ENCODE measurements around the gene RXRG. TPM values are rescaled to one million over a fixed set of nuclear protein-coding genes. Genes with fewer than 3 reads are reported as not detected.

RXRG gene
- total RNA-seq, 4 donors from 2014 or later = 1.7 to 3.9 (median 2.5) TPM

DNA sequence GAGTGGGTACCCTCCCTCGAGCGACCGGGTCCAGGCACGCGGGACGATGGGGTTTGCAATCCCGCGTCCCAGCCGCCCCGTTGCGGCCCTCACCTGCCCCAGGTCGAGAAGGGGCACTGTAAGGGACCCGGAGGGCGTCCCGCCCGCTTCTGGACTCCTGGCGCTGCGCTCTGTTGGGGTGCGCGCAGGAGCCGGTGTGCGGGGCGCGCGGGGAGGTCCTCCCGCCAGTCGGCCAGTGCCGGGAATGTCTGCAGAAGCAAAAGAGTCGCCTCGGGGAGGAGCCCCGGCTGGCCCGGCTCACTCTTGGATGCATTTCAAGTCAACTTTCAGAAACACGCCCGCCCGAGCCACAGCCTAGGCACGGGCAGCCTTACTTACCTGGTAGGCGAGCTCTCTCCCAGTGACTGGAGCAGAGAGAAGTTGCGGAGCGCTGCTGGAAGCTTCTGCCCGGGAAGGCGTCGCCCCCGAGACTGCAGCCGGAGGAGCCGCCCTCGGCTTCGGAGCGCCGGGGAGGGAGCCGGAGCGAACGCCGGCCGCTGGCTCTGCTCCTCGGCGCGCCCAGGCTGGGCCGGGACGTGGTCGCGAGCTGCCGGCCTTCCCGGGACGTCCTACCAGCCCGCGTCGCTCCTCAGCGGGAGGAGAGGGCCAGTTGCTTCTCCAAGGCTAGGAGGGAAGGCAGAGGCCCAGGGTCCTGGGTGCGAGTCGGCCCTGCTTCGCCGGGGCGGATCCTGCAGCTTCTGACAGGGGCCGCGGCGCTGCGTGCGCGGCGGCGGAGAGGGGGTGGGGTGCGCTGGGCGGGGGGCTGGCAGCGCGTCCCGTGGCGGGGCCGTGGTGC, 88.7 kb downstream of the RXRG start, which contains the start of gene LMX1A:
LMX1A (minus strand) TSS at position 739 of the 835 bp plus-strand sequence. CDS start 1,156 bp downstream, outside the sequence.
- intact Hi-C loops (cut with DNase I) = no loop called here
- Histone ChIP-seq H3K4me3 (peak within 1 kb of the TSS; percentile 49 to 58 (median 52)), H3K36me3 (no peaks in the 10 kb centered on the region), H3K27ac (replicated peaks in 1 of 4) (no peak within 1 kb of the TSS), H3K9me3 (no peaks in the 10 kb centered on the region), H3K27me3 (peaks cover 7 to 79% (median 56%) of the 10 kb centered on the region in 4 donors), H3K4me1 (peaks cover 38 to 52% (median 47%) of the 10 kb centered on the region in 4 donors)
- no peak for TF ChIP-seq POLR2AphosphoS5 (IDR thresholded peaks at IDR 0.05)
- no peak for TF ChIP-seq POLR2A (IDR thresholded peaks at IDR 0.05; ENCODE audit: low read depth)
- TF ChIP-seq, protein P1, sequence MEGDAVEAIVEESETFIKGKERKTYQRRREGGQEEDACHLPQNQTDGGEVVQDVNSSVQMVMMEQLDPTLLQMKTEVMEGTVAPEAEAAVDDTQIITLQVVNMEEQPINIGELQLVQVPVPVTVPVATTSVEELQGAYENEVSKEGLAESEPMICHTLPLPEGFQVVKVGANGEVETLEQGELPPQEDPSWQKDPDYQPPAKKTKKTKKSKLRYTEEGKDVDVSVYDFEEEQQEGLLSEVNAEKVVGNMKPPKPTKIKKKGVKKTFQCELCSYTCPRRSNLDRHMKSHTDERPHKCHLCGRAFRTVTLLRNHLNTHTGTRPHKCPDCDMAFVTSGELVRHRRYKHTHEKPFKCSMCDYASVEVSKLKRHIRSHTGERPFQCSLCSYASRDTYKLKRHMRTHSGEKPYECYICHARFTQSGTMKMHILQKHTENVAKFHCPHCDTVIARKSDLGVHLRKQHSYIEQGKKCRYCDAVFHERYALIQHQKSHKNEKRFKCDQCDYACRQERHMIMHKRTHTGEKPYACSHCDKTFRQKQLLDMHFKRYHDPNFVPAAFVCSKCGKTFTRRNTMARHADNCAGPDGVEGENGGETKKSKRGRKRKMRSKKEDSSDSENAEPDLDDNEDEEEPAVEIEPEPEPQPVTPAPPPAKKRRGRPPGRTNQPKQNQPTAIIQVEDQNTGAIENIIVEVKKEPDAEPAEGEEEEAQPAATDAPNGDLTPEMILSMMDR (IDR thresholded peaks at IDR 0.05) = no peak
- no peak for TF ChIP-seq EP300 (IDR thresholded peaks at IDR 0.05)
- WGBS = 8% methylated on average over 5 of the region's 88 CpGs
- peak; percentile 89 for DNase-seq (ENCODE audit: extremely low spot score)

DNA sequence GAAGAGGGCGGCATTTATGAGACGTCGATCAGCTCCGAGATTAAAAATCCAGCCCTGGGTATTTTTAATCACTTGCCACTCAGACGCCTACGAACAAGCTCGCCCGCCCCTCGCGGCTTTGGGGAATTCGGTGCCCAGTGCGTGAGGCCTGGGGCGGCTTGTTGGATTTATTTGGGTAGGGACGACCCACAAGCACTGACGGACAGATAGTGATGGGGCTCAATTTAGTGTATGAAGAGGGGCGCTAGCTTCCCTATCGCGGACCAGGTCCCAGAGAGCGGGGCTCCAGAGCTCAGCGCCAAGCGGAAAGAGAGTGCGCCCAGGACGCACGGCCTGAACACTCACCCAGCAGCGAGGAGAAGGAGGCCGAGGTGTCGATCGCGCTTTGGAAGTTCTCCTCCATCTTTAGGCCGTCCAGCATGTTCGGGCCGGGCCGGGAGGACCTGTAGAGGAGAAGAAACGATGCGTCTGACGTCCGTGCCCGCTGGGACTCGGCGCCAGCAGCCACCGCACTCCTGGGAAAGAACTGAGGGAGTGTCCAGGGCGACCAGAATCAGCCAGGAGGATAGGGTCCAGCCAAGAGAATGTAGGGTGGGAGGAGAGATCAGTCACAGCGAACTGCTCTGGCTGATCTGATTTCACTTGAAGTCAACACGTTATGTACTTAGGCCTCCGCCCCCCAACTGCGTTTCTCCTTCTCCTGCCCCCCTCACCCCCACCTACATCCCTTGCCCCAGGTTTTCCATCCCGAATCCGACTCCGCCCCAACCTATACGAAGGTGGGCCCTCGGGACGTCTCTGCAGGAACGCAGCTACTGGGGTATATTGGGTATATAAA, 89.6 kb downstream of the RXRG start:
- Histone ChIP-seq H3K4me3 (peak overlapping the region; percentile 49 to 58 (median 52)), H3K27me3 (peaks cover 7 to 82% (median 64%) of the 10 kb centered on the region in 4 donors), H3K4me1 (peaks cover 38 to 52% (median 47%) of the 10 kb centered on the region in 4 donors), H3K27ac (replicated peaks in 1 of 4) (no peak overlapping the region), H3K36me3 (no peaks in the 10 kb centered on the region), H3K9me3 (no peaks in the 10 kb centered on the region)
- TF ChIP-seq EP300 (IDR thresholded peaks at IDR 0.05) = no peak
- no peak for TF ChIP-seq POLR2AphosphoS5 (IDR thresholded peaks at IDR 0.05)
- no peak for TF ChIP-seq POLR2A (IDR thresholded peaks at IDR 0.05; ENCODE audit: low read depth)
- TF ChIP-seq, protein P1 (IDR thresholded peaks at IDR 0.05) = no peak
- intact Hi-C loops (cut with DNase I) = no loop called here
- 15% methylated on average over 28 of the region's 53 CpGs for WGBS
- peak; percentile 86 for DNase-seq (ENCODE audit: extremely low spot score)

DNA sequence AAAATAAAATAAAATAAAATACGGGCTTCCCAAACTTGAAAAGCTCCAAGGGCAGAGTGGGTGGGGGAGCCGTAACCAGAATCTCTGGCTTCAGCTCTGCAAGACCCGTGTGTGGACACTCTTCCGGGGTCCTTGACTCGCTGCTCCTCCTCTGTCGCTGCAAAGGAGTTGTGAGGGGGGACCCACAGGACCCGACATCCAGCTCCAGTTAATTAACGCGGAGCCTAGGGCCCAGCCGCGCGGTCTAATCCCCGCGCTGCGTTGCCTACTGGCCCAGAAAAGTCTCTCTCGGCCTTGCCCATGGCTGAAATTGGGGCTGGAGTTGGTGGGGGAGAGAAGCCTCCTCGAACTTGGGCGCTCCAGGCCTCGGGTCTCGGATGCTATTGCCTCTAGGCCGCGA, 90.2 kb downstream of the RXRG start:
- intact Hi-C loops (cut with DNase I) = no loop called here
- Histone ChIP-seq H3K9me3 (no peaks in the 10 kb centered on the region), H3K36me3 (no peaks in the 10 kb centered on the region), H3K4me1 (peaks cover 38 to 52% (median 47%) of the 10 kb centered on the region in 4 donors), H3K27me3 (peaks cover 7 to 82% (median 69%) of the 10 kb centered on the region in 4 donors), H3K27ac (replicated peaks in 1 of 4) (no peak overlapping the region), H3K4me3 (no peak overlapping the region)
- WGBS = 39% methylated on average over 22 of the region's 22 CpGs
- TF ChIP-seq POLR2AphosphoS5 (IDR thresholded peaks at IDR 0.05) = no peak
- TF ChIP-seq, protein P1 (IDR thresholded peaks at IDR 0.05) = no peak
- no peak for TF ChIP-seq POLR2A (IDR thresholded peaks at IDR 0.05; ENCODE audit: low read depth)
- TF ChIP-seq EP300 (IDR thresholded peaks at IDR 0.05) = no peak
- peak; percentile 78 for DNase-seq (ENCODE audit: extremely low spot score)

DNA sequence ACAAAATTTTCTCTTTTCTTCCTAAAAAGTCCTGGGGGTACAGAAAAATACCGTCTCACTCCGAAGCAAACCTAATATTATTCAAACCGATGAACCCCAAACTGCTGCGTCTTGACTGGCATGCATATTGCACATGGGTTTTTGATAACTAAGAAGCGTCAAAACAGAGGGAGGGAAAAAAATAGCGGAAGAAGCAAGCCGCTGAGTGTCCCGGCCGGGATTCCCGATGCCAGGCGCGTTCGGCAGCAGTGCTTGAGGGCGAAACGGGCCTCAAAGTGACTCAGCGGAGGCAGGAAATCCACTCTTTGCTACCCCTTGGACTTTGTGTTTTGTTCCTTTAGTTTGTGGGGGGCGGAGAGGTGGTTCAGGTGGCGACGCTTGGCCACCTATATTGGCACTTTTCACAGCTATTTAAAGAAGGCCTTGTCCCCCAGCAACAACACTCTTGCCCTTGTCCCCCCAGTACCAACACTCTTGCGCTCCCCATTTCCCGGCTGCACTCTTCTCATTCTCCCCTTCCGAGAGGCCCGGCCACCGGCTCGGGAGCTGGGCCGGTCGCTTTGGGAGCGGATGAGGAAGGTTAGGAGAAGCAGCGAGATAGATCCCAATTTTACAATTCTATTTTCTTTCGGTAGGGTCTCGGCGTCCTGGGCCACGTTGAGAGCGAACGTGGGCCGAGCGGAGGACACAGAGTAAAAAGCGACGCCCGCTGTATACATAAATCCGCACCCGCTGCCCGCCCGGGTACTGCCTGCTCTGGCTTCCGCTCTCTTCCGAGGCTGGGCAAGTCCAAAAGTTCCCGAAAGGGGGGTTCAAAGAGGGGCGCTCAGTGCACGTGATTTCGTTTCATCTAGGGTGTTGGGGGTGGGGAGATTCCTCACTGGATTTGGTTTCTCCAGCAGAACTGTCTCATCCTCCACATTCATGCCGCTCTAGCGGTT, 90.9 kb downstream of the RXRG start:
- no peak overlapping the region for H3K27ac ChIP-seq (replicated peaks in 1 of 4)
- intact Hi-C loops (cut with DNase I) = no loop called here
- peaks cover 7 to 89% (median 74%) of the 10 kb centered on the region in 4 donors for H3K27me3 ChIP-seq
- peaks cover 38 to 52% (median 47%) of the 10 kb centered on the region in 4 donors for H3K4me1 ChIP-seq
- peak; percentile 79 for DNase-seq (ENCODE audit: extremely low spot score)
- WGBS = 9% methylated on average over 52 of the region's 52 CpGs
- TF ChIP-seq POLR2A (IDR thresholded peaks at IDR 0.05; ENCODE audit: low read depth) (no peak), EP300 (IDR thresholded peaks at IDR 0.05) (no peak), POLR2AphosphoS5 (IDR thresholded peaks at IDR 0.05) (no peak)
- TF ChIP-seq, protein P1 (IDR thresholded peaks at IDR 0.05) = no peak
- no peaks in the 10 kb centered on the region for H3K36me3 ChIP-seq
- no peaks in the 10 kb centered on the region for H3K9me3 ChIP-seq
- peak overlapping the region in 1 of 4 donors; percentile 20 for H3K4me3 ChIP-seq

Measured in esophagus muscularis mucosa (tissue), 4 donors.